Cardiac fibroblast (primary cell): ENCODE results near the gene LYSMD2.
A peak's percentile ranks its signal among the peaks of the same experiment; 100 is the strongest.

Source experiments
- DNase-seq, 2 donors: peaks; one replicate each; pipeline versions ENCODE4 v3.0.0 to v3.0.0-alpha.2; 2010; ENCODE audit warnings: low read depth in 2 of 2
- H3K4me3 ChIP-seq, 2 donors: replicated peaks in 1 of 2; 1 replicate in 1 of 2; 2 replicates in 1 of 2; pipeline ENCODE4 v1.5.1; 2011; ENCODE audit warnings: low read depth in 2 of 2, low read length in 2 of 2, mild to moderate bottlenecking in 2 of 2, moderate library complexity in 1 of 2
- CTCF ChIP-seq: IDR thresholded peaks from one replicate; pipeline ENCODE4 v1.5.1; 2011; ENCODE audit warnings: low read depth, mild to moderate bottlenecking, low read length, inconsistent platforms

The LYSMD2 gene

DNA sequence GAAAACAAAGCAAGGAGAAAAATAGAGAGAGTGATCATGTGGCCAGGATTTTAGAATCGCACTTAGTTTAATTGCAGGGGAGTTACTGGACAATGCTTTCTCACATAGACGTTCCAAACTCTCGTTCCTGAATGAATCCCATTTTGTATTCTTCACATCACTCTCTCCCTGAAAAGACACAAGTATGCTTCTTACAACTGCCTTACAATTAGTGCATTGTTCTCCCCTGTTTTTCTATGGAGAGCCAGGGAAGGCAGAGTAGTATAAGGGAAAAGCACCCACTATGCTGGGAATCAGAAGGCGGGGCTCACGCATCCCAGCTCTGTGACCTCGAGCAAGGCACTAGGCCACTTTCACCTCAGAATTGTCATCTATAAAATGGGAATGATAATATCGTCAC is 28.3 kb upstream of the LYSMD2 start:
- TF ChIP-seq CTCF: no peak
- DNase-seq: no peak
- no peak overlapping the region for H3K4me3 ChIP-seq

GRCh38 chr15:51760805-51761204 is 23.4 kb upstream of the LYSMD2 start:
- no peak overlapping the region for H3K4me3 ChIP-seq
- no peak for TF ChIP-seq CTCF
- no peak for DNase-seq

DNA sequence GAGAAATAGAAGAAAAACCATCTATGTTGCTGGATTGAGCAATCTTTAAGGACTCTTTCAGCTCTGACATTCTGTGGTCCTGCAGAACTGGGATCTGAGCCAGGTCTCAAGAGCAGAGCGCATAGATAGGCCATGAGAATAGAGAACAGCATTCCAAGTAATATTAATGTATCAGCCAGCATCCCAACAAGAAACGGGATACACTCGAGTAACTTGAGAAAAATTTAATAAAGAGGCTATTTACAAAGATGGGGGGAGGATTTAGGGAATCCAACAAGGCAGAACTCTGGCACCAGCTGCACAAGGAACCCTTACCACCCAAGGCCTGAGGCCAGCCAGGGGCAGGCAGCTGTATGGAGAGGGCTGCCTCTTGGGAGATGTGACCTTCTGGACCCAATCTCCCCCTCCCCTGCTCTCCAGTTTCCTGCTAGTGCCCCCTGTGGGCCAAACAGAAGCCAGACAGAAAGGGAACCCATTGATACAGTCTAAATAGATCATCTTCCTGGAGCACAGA is 22.2 kb upstream of the LYSMD2 start:
- H3K4me3 ChIP-seq: no peak overlapping the region
- peak; percentile 23 for TF ChIP-seq CTCF
- peak; percentile 92 to 97 for DNase-seq

GRCh38 chr15:51758645-51759044 is 21.2 kb upstream of the LYSMD2 start:
- no peak for TF ChIP-seq CTCF
- no peak overlapping the region for H3K4me3 ChIP-seq
- peak; percentile 76 to 82 for DNase-seq

DNA sequence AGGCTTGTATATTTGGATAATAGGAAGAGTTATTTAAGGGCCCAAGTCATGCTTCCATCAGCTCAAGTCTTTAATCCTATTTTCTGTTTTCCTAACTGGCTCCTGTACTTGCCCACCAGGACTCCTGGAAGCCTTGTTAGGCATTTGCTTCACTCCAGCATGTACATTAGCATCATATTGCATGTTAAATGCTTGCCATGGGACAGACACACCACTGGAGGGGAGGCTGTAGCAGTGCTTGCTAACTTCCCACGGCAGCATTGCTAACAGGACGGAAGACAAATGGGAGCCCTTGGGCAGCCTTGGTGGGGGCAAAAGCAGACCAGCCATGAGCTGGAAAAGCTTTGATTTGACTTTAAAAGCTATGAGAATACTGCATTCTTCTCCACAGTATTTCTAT is 20.0 kb upstream of the LYSMD2 start:
- DNase-seq: no peak
- no peak for TF ChIP-seq CTCF
- no peak overlapping the region for H3K4me3 ChIP-seq

GRCh38 chr15:51756482-51756881 is 19.0 kb upstream of the LYSMD2 start:
- no peak for DNase-seq
- H3K4me3 ChIP-seq: no peak overlapping the region
- TF ChIP-seq CTCF: no peak

- DNase-seq: no peak
- no peak overlapping the region for H3K4me3 ChIP-seq
- TF ChIP-seq CTCF: no peak
These were observed 18.3 kb upstream of the LYSMD2 start for GRCh38 chr15:51755790-51756189.
